LNCaP clone FGC (cell line): ENCODE measurements around the gene BCL2L1.

Experiments
- DNase-seq: peaks from one replicate; pipeline ENCODE4 v3.0.0-alpha.2; 2011; ENCODE audit warnings: low read depth
- H3K4me3 ChIP-seq: 2 replicates; pipeline ENCODE4 v1.5.1; 2011; ENCODE audit warnings: mild to moderate bottlenecking, low read depth, low read length, control low read depth
- TF ChIP-seq, protein P1 (sequence below): IDR thresholded peaks from 2 replicates; pipeline ENCODE4 v1.5.1; 2012; ENCODE audit warnings: mild to moderate bottlenecking; ENCODE audit not compliant: control insufficient read depth, insufficient read depth; ENCODE audit errors: extremely low read depth

The BCL2L1 gene

DNA sequence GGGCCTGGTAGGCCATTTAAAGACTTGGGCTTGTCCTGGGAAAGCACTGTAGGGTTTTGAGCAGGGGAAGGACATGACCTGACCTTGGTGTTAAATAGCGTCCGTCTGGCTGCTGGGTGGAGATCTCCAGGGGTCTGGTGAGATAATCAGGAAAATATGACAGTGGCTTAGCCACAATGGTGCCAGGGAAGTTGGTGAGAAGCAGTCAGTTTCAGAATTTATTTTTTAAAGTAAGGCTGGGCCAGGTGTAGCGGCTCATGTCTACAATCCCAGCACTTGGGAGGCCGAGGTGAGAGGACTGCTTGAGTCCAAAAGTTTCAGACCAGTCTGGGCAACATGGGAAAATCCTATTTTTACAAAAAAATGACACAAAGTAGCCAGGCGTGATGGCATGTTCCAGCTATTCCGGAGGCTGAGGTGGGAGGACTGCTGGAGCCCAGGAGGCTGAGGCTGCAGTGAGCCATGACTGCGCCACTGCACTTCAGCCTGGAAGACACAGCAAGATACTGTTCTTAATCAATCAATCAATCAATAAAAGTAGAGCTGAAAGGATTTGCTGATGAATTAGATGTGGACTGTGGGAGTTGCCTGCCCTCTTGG is 41.4 kb downstream of the BCL2L1 start:
- TF ChIP-seq, protein P1, sequence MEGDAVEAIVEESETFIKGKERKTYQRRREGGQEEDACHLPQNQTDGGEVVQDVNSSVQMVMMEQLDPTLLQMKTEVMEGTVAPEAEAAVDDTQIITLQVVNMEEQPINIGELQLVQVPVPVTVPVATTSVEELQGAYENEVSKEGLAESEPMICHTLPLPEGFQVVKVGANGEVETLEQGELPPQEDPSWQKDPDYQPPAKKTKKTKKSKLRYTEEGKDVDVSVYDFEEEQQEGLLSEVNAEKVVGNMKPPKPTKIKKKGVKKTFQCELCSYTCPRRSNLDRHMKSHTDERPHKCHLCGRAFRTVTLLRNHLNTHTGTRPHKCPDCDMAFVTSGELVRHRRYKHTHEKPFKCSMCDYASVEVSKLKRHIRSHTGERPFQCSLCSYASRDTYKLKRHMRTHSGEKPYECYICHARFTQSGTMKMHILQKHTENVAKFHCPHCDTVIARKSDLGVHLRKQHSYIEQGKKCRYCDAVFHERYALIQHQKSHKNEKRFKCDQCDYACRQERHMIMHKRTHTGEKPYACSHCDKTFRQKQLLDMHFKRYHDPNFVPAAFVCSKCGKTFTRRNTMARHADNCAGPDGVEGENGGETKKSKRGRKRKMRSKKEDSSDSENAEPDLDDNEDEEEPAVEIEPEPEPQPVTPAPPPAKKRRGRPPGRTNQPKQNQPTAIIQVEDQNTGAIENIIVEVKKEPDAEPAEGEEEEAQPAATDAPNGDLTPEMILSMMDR, result no peak
- DNase-seq, result no peak
- no peak overlapping the region for H3K4me3 ChIP-seq

DNA sequence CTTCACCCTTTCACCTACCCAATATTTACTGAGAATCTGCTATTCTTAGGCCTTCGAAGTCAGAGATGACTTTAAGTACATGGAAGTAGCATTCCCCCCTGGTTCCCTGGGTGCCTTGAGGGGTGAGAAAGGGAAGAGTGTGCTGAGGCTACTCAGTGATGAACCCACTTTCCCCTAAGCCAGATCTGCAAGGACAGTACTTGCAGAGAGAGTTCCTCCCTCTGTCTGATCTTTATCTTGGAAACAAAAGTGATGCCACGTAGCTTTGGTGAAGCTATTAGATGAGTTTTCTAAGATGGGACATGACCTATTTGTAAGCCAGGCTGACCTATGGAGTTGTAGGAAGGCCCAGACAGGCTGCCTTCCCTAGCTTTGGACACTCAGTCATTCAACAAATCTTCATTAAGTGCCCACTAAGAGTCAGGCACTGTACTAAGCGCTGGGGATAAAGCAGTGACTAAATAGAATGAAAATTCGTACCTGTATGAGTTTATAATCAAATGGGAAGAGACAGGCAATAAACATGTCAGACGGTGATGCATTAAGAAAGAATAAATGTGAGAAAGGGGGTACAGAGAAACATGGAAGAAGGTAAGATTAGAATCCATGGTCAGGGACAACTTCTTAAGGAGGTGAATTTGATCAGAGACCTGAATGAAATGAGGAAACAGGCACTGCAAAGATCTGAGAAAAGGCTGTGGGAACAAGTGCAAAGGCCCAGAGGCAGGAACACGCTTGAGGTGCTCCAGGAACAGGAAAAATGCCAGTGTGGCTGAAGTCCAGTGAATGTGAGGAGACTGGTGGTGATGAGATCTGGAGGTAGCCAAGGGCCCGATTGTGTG is 42.2 kb downstream of the BCL2L1 start:
- H3K4me3 ChIP-seq, result peak overlapping the region; percentile 31
- DNase-seq, result peak; percentile 28
- TF ChIP-seq, protein P1, result no peak

DNA sequence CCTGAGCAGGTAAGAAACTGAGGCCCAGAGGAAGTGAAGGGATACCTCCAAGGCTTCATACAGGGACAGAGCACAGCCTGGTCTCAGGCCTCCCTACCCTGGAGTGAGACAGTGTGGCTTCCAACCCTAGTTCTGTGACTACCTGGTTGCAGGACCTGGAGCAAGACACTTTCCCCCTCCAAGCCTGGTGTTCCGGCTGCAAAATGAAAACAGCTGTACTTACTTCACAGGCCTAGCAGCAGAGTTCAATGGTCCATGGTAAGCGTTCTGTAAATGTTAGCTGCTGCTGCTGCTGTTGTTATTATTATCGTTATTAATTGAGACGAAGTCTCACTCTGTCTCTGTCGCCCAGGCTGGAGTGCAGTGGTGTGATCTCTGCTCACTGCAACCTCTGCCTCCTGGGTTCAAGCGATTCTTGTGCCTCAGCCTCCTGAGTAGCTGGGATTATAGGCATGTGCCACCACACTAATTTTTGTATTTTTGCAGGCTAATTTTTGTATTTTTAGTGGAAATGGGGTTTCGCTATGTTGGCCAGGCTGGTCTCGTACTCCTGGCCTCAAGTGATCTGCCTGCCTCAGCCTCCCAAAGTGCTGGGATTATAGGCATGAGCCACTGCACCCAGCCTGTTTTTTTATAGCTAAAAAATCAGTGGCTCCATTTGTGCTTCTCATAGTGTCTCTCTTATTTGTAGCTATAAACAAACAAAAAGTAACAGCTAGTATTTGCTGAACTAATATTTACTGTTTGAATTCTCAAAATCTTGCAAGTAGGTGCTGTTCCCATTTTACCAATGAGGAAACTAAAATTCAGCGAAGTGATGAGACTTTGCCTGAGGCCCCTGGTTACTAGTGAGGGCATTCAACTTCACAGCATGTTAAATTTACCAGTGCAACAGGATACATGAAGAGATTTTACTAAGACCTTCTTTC is 43.0 kb downstream of the BCL2L1 start:
- peak; percentile 94 for DNase-seq
- TF ChIP-seq, protein P1, result no peak
- H3K4me3 ChIP-seq, result peak overlapping the region; percentile 31

DNA sequence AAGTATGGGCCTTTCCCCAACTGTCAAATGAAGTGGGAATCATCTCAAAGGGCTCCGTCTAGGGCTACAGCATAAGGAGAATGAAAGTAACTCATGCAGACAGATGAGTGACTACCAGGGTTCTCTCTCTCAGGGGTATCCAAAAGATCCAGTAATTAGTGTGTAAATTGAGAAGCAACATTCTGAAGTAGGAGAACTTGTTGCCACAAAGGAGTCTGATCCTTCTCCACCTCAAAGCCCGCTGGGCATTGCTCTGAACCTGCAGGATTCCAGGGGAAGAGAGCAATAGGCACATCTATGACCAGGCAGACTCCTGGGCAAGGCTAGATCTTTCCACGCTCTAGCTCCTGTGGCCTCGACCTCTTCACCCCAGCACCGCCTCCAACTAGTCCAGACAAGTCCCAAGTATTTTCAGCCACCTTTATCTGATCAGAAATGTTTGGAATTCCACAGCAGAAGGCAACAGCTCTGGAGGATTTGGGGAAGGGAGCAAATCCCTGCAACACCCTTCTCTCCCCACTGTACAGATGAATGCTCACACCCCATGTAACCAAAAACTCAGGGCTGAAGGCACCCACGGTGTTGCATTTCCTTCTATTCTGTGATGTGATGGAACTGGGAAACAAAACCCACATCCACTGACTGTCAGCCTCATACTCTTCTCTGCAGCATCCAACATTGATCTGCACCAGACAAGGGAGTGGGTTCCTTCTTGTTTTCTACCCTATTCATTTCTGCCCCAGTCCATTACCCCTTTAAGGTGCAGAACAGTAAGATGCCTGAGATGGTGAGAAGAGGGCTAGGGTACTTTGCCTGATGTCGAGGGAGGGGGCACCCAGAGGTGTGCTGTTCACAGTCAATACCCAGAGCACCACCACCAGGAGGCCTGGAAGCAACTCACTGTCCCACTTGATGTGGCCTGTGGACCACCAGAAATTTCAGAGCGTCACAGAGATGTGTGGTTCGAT is 44.0 kb downstream of the BCL2L1 start:
- H3K4me3 ChIP-seq, result no peak overlapping the region
- no peak for DNase-seq
- TF ChIP-seq, protein P1, result no peak

DNA sequence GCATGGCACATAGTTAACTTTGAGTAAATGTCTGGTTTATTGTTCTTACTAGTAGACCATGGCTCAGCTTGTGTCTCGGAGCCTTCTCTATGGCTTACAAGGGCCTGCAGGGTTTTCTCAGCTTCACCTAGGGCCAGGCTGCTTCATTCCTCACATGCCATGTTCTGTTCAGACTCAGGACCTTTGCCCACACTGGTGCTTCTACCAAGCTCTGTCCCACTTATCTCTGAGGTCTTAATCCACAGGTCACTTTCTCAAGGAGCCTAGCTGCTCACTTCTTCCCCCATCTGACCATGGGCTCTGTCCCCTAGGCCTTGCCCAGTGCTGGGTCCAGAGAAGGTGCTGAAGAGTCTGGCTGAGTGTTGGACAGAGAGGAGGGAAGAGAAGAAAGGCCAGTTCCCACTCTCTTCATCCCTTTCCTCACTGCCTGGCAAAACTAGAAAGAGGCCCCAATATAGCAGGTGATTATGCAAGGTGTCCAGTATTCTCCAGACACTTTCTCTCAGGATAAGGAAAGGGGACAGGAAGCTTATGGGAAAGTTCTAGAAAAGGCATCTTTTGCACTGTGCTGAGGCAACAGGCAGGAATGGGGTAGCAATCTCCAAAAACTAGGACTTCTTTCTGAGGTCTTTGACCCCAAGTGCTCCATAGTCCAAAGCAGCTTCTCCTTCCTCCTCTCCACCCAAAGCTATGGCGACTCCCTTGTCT is 45.0 kb downstream of the BCL2L1 start:
- TF ChIP-seq, protein P1, result no peak
- no peak for DNase-seq
- no peak overlapping the region for H3K4me3 ChIP-seq
